NB4 (cell line): ENCODE results near the gene IQGAP2.

Source experiments
- DNase-seq: peaks from one replicate; pipeline ENCODE4 v3.0.0; 2010; ENCODE audit warnings: low read depth
- H3K4me3 ChIP-seq: one replicate; pipeline ENCODE4 v1.5.1; 2011; ENCODE audit warnings: mild to moderate bottlenecking, low read depth, low read length, moderate library complexity
- CTCF ChIP-seq: IDR thresholded peaks from one replicate; pipeline ENCODE4 v1.5.1; 2012; ENCODE audit warnings: low read depth, low read length
- MAX ChIP-seq: IDR thresholded peaks from 2 replicates; pipeline ENCODE4 v1.6.1; 2011; ENCODE audit warnings: low read depth, low read length
- MYC ChIP-seq: IDR thresholded peaks from 2 replicates; pipeline ENCODE4 v1.6.1; 2011; ENCODE audit warnings: low read depth, low read length
- POLR2A ChIP-seq: IDR thresholded peaks from 2 replicates; pipeline ENCODE4 v1.6.1; 2011; ENCODE audit warnings: mild to moderate bottlenecking; ENCODE audit not compliant: insufficient read length; ENCODE audit errors: extremely low read depth

Gene IQGAP2

GRCh38 chr5:76532052-76532451, 129.0 kb downstream of the IQGAP2 start:
- no peak overlapping the region for H3K4me3 ChIP-seq
- no peak for DNase-seq
- no peak for TF ChIP-seq MYC
- TF ChIP-seq POLR2A: no peak
- TF ChIP-seq MAX: no peak

- TF ChIP-seq POLR2A (no peak), MAX (no peak), MYC (no peak), CTCF (no peak)
- no peak overlapping the region for H3K4me3 ChIP-seq
- DNase-seq: no peak
Measured at GRCh38 chr5:76532973-76533372, 129.9 kb downstream of the IQGAP2 start.

GRCh38 chr5:76535577-76535976, 132.5 kb downstream of the IQGAP2 start:
- TF ChIP-seq CTCF: no peak
- TF ChIP-seq MAX: no peak
- TF ChIP-seq MYC: no peak
- TF ChIP-seq POLR2A: no peak
- DNase-seq: no peak
- no peak overlapping the region for H3K4me3 ChIP-seq

GRCh38 chr5:76537073-76537543, 134.0 kb downstream of the IQGAP2 start:
- DNase-seq: no peak
- TF ChIP-seq MYC (no peak), CTCF (no peak), POLR2A (no peak), MAX (no peak)
- H3K4me3 ChIP-seq: no peak overlapping the region

- DNase-seq: no peak
- H3K4me3 ChIP-seq: no peak overlapping the region
- TF ChIP-seq POLR2A (no peak), CTCF (no peak), MYC (no peak), MAX (no peak)
Measured at GRCh38 chr5:76542241-76542640, 139.2 kb downstream of the IQGAP2 start.

- DNase-seq: peak; percentile 89
- no peak overlapping the region for H3K4me3 ChIP-seq
- TF ChIP-seq CTCF (no peak), POLR2A (no peak), MAX (no peak), MYC (no peak)
Measured at GRCh38 chr5:76542887-76543690, 140.0 kb downstream of the IQGAP2 start.
